DMS114 treated with DMSO at 0.1 percent for 48 hours (cell line): Measurements from ENCODE around the gene RDH8.
A peak's percentile ranks its signal among the peaks of the same experiment; 100 is the strongest.

Experiments used
- DNase-seq: peaks from one replicate; lab custom pipeline; 2025; ENCODE audit not compliant: unreplicated experiment; lab: John Stamatoyannopoulos, UW

Gene RDH8

GRCh38 chr19:10036601-10037071 lies 23.4 kb downstream of the RDH8 start:
- DNase-seq = no peak

DNA sequence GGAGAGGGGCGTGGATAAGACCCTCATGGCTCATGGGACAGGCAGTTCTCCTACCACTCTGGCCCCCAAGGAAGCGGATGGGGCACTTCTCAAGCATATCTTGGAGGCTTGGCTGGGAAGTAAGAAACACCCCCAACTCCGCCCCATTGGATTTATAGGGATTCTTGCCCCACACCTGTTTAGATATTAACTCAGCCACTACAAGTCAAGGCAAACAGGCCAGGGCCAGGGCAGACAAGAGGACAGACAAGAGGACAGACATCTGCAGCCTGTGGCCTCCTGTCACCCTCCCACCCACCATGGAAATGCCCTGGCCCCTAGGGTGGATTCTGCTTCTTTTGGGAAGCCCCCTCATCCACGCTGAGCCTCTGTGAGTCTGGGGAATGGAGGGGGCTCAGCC lies 24.1 kb downstream of the RDH8 start:
- no peak for DNase-seq

DNA sequence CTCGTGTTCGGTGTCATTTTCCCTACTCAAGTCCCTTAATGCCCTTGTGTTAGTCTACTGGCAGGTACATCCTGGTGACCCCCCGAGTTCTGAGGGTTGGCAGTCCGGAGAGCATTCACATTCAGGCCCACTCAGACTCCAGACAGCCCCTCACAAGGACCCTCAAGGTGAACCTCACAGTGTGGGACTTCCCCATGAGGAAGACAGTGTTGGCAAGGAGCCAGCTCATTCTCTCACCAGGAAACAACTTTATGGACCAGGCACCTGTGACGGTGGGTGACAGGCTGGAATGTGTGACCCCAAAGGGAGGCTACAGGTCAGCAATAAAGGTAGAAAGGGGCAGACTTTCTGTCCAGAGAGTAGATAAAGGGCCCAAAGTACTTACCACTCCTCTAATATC lies 24.5 kb downstream of the RDH8 start:
- DNase-seq = no peak

DNA sequence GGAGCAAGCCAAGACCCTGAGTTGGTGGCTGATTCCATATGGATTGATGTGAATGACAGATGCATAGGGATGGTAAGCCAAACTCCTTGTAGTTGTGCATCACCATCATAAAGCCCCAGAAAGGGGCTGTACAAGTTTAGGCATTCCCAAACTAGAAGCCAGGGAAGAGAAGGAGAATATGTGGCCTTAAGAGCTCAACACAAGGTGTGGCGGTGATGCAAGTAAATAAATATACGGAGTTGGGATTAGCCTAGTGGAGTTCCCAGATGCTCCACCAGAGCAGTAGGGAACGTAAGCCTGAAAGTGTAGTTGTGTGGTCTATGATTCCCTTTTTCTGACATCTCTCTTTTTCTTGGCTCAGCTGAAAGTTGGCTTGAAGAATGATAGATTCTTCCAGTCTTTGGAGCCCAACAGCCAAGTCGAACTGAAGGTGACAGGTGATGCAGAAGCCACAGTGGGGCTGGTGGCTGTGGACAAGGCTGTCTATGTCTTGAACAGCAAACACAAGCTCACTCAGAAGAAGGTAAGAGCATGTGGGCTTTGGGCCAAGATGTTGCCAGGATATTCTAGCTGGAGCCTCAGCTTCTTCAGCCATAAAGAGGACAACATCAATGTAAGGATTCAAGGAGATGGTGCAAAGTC lies 30.1 kb downstream of the RDH8 start:
- peak; percentile 5 for DNase-seq

GRCh38 chr19:10044390-10044789 lies 31.1 kb downstream of the RDH8 start:
- DNase-seq = no peak

DNA sequence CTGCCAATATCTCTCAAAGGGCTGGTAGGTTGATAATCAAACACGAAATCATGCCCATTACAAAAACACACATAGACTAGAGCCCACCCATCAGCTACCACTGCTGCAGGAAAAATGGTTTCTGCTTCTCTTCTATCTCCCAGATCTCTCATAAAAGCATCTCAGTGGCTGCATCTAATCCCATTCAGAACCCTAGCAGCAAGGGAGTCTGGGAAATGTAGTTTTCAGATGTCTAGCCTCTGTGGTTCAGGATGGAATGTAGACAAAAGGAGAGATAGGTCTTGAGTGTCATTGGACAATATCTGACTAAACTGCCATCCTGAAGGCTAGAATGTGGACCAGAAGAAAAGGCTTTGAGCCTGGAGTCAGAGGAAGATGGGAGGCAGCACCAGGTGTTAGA lies 32.1 kb downstream of the RDH8 start:
- no peak for DNase-seq

- no peak for DNase-seq
Measured at GRCh38 chr19:10049626-10050025, 36.3 kb downstream of the RDH8 start.

GRCh38 chr19:10052602-10053360 lies 39.5 kb downstream of the RDH8 start:
- no peak for DNase-seq

- DNase-seq = no peak
Measured at GRCh38 chr19:10061717-10062310, 48.5 kb downstream of the RDH8 start.

DNA sequence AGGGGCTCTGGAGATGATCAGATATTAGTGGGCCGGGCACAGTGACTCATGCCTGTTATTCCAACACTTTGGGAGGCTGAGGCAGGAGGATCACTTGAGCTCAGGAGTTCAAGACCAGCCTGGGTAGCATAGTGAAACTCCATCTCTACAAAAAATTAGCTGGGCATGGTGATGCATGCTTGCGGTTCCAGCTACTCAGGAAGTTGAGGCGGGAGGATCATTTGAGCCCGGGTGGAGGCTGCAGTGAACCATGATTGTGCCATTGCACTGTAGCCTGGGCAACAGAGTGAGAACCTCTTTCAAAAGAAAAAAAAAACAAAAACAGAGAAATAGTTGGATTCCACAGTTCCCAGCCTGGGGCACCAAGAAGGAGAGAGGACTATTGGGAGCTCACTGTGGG lies 54.9 kb downstream of the RDH8 start:
- no peak for DNase-seq

DNA sequence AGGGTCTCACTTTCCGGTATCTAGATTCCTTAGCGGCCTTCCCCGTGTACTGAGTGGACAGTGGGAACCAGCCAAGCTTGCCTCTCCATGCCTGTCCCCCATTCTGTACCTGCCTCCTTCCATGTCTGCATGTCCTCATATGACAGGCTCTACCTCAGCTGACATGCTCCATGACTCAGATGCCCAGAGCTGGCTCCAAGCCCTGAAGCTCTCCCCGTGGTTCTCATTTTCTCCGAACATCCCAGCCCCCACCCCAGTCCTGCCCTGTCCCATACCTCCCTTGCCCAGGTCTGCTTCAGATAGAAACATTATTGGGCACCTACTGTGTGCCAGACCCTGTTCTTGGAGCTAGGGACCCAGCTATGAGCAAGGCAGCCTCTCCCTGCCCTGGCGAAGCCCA lies 55.8 kb downstream of the RDH8 start:
- DNase-seq = no peak

GRCh38 chr19:10070730-10071446 lies 57.6 kb downstream of the RDH8 start:
- no peak for DNase-seq
